Measurements from ENCODE around the gene TMEM117.

The TMEM117 gene

DNA sequence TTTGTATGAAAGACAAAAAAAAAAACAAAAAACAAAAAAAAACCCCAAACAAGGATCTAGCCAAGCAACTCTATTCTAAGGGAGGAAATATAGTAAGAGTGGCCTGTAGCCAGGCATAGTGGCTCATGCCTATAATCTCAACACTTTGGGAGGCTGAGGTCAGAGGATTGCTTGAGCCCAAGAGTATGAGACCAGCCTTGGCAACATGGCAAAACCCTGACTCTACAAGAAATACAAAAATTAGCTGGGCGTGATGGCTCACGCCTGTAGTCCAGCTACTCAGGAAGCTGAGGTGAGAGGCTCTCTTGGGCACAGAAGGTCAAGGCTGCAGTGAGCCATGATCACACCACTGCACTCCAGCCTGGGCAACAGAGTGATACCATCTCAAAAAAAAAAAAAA is 47.9 kb downstream of the TMEM117 start:
- H3K4me3 ChIP-seq (ENCODE audit: low read depth, low read length) = no peak overlapping the region
- TF ChIP-seq CTCF (IDR thresholded peaks at IDR 0.05; ENCODE audit: insufficient read depth, low read depth, low read length, missing control alignments) = no peak
- no peak for DNase-seq (ENCODE audit: low read depth)

- no peak for DNase-seq (ENCODE audit: low read depth)
- TF ChIP-seq CTCF (IDR thresholded peaks at IDR 0.05; ENCODE audit: insufficient read depth, low read depth, low read length, missing control alignments) = no peak
- H3K4me3 ChIP-seq (ENCODE audit: low read depth, low read length) = no peak overlapping the region
Measured at GRCh38 chr12:43884683-43885410, 49.0 kb downstream of the TMEM117 start.

- no peak for TF ChIP-seq CTCF (IDR thresholded peaks at IDR 0.05; ENCODE audit: insufficient read depth, low read depth, low read length, missing control alignments)
- DNase-seq (ENCODE audit: low read depth) = no peak
- no peak overlapping the region for H3K4me3 ChIP-seq (ENCODE audit: low read depth, low read length)
Measured at GRCh38 chr12:43887397-43887796, 51.5 kb downstream of the TMEM117 start.

DNA sequence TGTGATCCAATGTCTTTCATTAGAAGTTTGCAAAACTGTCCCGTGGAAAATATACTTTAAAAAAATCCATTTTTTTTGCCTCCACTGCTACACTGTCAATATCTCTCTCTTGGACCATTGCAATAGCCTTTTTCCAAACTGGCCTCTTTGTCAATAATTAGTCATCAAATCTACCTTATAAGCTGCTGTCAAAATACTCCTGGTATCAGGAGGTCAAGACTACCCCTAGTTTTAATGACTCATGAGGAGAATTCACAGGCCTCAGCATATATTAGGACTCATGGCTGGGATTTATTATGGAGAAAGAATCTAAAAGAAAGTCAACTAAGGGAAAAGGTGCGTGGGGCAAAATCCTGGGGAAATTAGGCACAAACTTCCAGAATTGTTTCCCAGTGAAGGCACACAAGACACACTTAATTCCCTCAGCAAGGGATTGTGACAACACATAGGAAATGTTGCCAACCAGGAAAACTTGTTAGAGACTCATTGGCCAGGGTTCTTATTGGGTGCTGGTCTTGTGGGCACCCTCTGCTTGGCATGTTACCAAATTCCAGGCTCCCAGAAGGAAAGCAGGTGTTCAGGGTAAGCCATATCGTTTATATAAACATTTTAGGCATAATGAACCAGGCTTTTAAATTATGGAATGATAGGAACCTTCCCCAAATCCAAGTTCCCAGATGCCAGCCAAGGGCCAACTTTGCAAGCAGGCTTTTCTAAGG is 56.1 kb downstream of the TMEM117 start:
- no peak overlapping the region for H3K4me3 ChIP-seq (ENCODE audit: low read depth, low read length)
- DNase-seq (ENCODE audit: low read depth) = no peak
- TF ChIP-seq CTCF (IDR thresholded peaks at IDR 0.05; ENCODE audit: insufficient read depth, low read depth, low read length, missing control alignments) = no peak

DNA sequence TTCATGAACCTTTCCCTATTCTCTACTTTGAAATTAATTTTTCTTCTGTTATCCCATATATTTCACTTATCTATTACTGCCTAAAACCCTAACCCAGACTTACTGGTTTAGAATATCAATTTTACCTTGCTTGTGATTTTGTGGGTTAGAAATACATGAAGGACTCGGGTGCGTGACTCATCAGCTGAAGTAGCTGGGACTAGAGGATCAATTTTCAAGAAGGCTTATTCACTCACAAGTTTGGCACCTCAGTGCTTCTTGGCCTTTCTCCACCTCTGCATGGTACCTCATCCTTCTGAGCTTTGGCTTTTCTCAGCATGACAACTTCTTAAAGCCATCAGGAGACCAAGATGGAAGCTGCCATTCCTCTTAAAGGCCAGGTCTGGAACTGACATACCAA is 57.8 kb downstream of the TMEM117 start:
- H3K4me3 ChIP-seq (ENCODE audit: low read depth, low read length) = no peak overlapping the region
- no peak for TF ChIP-seq CTCF (IDR thresholded peaks at IDR 0.05; ENCODE audit: insufficient read depth, low read depth, low read length, missing control alignments)
- DNase-seq (ENCODE audit: low read depth) = no peak

GRCh38 chr12:43895580-43896206 is 59.8 kb downstream of the TMEM117 start:
- DNase-seq (ENCODE audit: low read depth) = no peak
- no peak overlapping the region for H3K4me3 ChIP-seq (ENCODE audit: low read depth, low read length)
- no peak for TF ChIP-seq CTCF (IDR thresholded peaks at IDR 0.05; ENCODE audit: insufficient read depth, low read depth, low read length, missing control alignments)

Measured in GM12865 (cell line).